Endodermal cell (in vitro differentiated cells): ENCODE results near the gene ZNF419. TPM values are rescaled to one million over a fixed set of nuclear protein-coding genes. Genes with fewer than 3 reads are reported as not detected.
A peak's percentile ranks its signal among the peaks of the same experiment; 100 is the strongest.
"Not testable (repeated sequence)": the region's sequence is repeated elsewhere in the genome, so short reads cannot be mapped to it uniquely, and the experiment has no call there.

ENCODE experiments used
- DNase-seq: peaks from one replicate; pipeline ENCODE4 v3.0.0-alpha.2; 2017
- H3K27ac ChIP-seq: 2 replicates; pipeline ENCODE4 v1.5.1; 2013; ENCODE audit warnings: mild to moderate bottlenecking, low read depth, low read length, moderate library complexity
- H3K27me3 ChIP-seq: 2 replicates; pipeline ENCODE4 v1.6.1; 2013; ENCODE audit warnings: mild to moderate bottlenecking, low read length, moderate library complexity; ENCODE audit not compliant: insufficient read depth, control insufficient read depth, poor library complexity, severe bottlenecking
- H3K36me3 ChIP-seq: 2 replicates; pipeline ENCODE4 v1.7.0; 2013; ENCODE audit warnings: mild to moderate bottlenecking, low read length, moderate library complexity; ENCODE audit not compliant: control insufficient read depth, insufficient read depth
- H3K4me1 ChIP-seq: one replicate; pipeline ENCODE4 v1.7.0; 2013; ENCODE audit warnings: low read length; ENCODE audit not compliant: control insufficient read depth, insufficient read depth
- H3K4me3 ChIP-seq: 2 replicates; pipeline ENCODE4 v1.5.1; 2013; ENCODE audit warnings: mild to moderate bottlenecking, low read length, moderate library complexity
- H3K9ac ChIP-seq: 2 replicates; pipeline ENCODE4 v1.6.1; 2013; ENCODE audit warnings: mild to moderate bottlenecking, low read length, moderate library complexity; ENCODE audit not compliant: poor library complexity, severe bottlenecking; ENCODE audit errors: extremely low read depth
- H3K9me3 ChIP-seq: 2 replicates; pipeline ENCODE4 v1.6.1; 2013; ENCODE audit warnings: mild to moderate bottlenecking, low read length, moderate library complexity; ENCODE audit not compliant: control insufficient read depth
- H3K27ac Mint-ChIP-seq: 2 replicates; pipeline ENCODE4 v1.8.0; 2020; ENCODE audit warnings: mixed read lengths
- H3K27me3 Mint-ChIP-seq: 2 replicates; pipeline ENCODE4 v1.8.0; 2021; ENCODE audit warnings: mild to moderate bottlenecking, mixed read lengths; ENCODE audit not compliant: insufficient read depth
- H3K36me3 Mint-ChIP-seq: 2 replicates; pipeline ENCODE4 v1.8.0; 2020; ENCODE audit warnings: low read depth, mixed read lengths
- H3K4me1 Mint-ChIP-seq: 2 replicates; pipeline ENCODE4 v1.8.0; 2020; ENCODE audit warnings: mixed read lengths
- H3K4me3 Mint-ChIP-seq: 2 replicates; pipeline ENCODE4 v1.8.0; 2020; ENCODE audit warnings: mild to moderate bottlenecking, moderate library complexity, mixed read lengths
- H3K9me3 Mint-ChIP-seq: 2 replicates; pipeline ENCODE4 v1.8.0; 2020; ENCODE audit warnings: mild to moderate bottlenecking, mixed read lengths
- CTCF ChIP-seq: fragments of 200-600 bp; sonication (generic); conservative IDR thresholded peaks from 2 replicates; pipeline ENCODE4 v1.5.0; 2021; ENCODE audit warnings: antibody characterized with exemption, mild to moderate bottlenecking
- WGBS, 2 experiments: methylation state at CpG; one replicate each; pipeline versions ENCODE4 v1.1.5 to v1.1.7; 2013; ENCODE audit warnings: missing lambda C conversion rate in 2 of 2, mixed read lengths in 1 of 2; ENCODE audit not compliant: insufficient coverage in 1 of 2, insufficient read length in 1 of 2; 5-methylcytosine and 5-hydroxymethylcytosine counted together
- total RNA-seq, 2 donors: library from RNA; stranded (reverse); fragmentation: NEBNext Ultra II Directional in 1 of 2; extraction: Animal tissue kit (Norgen Biotek cat#: 25700) in 1 of 2; gene quantifications; 2 replicates in 1 of 2; 3 replicates in 1 of 2; pipeline ENCODE4 v1.2.1, GENCODE V29; 2021

The ZNF419 gene
- total RNA-seq, 2 donors from 2014 or later: 16.8 to 17.0 TPM

GRCh38 chr19:57515255-57515654 is 27.7 kb downstream of the ZNF419 start:
- Mint-ChIP-seq H3K4me1 (no peaks in the 10 kb centered on the region), H3K36me3 (peaks cover 32% of the 10 kb centered on the region), H3K9me3 (peaks cover 55% of the 10 kb centered on the region), H3K4me3 (no peak overlapping the region), H3K27ac (no peak overlapping the region), H3K27me3 (peaks cover 2% of the 10 kb centered on the region)
- Histone ChIP-seq H3K27ac (no peak overlapping the region), H3K9ac (no peak overlapping the region), H3K9me3 (peaks cover 43% of the 10 kb centered on the region), H3K4me1 (no peaks in the 10 kb centered on the region), H3K4me3 (no peak overlapping the region), H3K27me3 (no peaks in the 10 kb centered on the region), H3K36me3 (peaks cover 31% of the 10 kb centered on the region)
- DNase-seq: no peak
- WGBS, 2 experiments: 79 to 93% methylated on average over 3 to 5 of the region's 5 CpGs
- TF ChIP-seq CTCF: no peak

DNA sequence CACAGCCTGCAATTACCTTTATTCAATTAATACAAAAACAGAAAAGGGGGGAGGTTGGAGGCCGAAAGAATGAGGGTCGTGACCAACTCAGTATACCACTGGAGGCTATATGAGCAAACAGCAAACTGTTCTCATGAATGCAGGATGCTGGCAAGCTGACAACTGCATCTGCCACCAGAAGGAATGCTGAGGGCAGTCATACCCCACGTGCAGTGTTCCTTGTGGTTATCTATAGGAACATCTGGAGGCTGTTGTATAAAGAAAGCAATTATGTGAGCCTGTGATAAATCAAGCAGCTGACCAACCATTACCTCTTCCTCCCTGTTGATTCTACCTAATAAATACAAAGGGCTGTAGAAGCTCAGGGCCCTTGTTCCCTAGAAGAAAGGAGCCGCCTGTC is 30.5 kb downstream of the ZNF419 start:
- H3K27me3 ChIP-seq, H3K4me1 ChIP-seq, H3K27ac ChIP-seq, H3K27ac Mint-ChIP-seq, DNase-seq, H3K4me1 Mint-ChIP-seq, H3K4me3 ChIP-seq, H3K27me3 Mint-ChIP-seq, H3K9ac ChIP-seq, H3K4me3 Mint-ChIP-seq: not testable (repeated sequence)
- Mint-ChIP-seq H3K36me3 (peaks cover 28% of the 10 kb centered on the region), H3K9me3 (peaks cover 52% of the 10 kb centered on the region)
- H3K9me3 ChIP-seq: peaks cover 25% of the 10 kb centered on the region
- WGBS, 2 experiments: 86 to 100% methylated on average over 3 to 4 of the region's 4 CpGs
- peaks cover 29% of the 10 kb centered on the region for H3K36me3 ChIP-seq

DNA sequence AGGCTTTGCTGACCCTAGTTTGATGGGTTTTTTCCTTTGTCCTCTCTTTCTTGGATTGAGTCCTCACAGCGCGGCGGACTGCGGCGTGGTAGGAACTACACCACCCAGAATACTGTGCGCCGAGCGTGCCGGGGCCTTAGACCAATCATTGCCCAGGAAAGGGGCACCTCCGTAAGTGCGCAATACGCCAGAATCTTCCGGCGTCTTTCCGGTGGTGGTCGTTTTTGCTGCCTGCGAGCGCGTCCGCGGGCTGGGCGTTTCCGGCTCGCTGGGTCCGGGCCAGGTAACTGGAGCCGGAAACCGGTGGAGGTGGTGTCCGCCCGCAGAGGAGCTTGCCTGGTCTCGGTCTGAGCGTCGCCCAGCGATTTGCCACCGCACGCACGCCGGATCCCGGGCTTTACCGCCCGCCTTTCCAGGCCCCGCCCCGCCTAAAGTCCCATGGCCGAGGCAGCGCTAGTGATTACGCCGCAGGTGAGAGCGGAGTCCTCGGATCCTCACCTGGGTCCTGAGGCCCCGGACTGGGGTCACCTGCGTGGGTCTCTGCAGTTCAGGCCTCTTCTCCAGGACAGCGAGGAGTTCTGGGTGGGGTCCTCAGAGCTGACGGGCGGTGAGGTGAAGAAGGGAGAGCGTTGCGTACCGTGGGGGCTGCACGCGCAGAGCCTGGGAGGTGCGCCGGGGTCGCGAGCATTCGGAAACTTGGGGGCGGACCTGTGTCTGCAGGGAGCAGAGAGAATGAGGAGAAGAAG is 39.8 kb downstream of the ZNF419 start, which contains the start of gene ZNF549:
TSS of gene ZNF549 (plus strand) at position 221 of the 746 bp plus-strand sequence. CDS start at position 439, 218 bp downstream.
- WGBS, 2 experiments: 0% methylated on average over 12 to 64 of the region's 64 CpGs
- peaks cover 5% of the 10 kb centered on the region for H3K4me1 Mint-ChIP-seq

More for the DNA sequence above, 39.8 kb downstream of the ZNF419 start, which contains the start of gene ZNF549:
- Histone ChIP-seq H3K27me3 (no peaks in the 10 kb centered on the region), H3K9me3 (peaks cover 2% of the 10 kb centered on the region), H3K27ac (no peak within 1 kb of the TSS), H3K4me1 (no peaks in the 10 kb centered on the region), H3K36me3 (peaks cover 22% of the 10 kb centered on the region), H3K9ac (peak within 1 kb of the TSS; percentile 69), H3K4me3 (peak within 1 kb of the TSS; percentile 100)
- peaks cover 19% of the 10 kb centered on the region for H3K27me3 Mint-ChIP-seq
- DNase-seq: peak; percentile 98
- peak within 1 kb of the TSS; percentile 93 for H3K4me3 Mint-ChIP-seq
- peak within 1 kb of the TSS; percentile 74 for H3K27ac Mint-ChIP-seq
- no peak for TF ChIP-seq CTCF
- H3K9me3 Mint-ChIP-seq: peaks cover 73% of the 10 kb centered on the region
- H3K36me3 Mint-ChIP-seq: peaks cover 29% of the 10 kb centered on the region
